Muscle of leg (tissue), 11 donors: ENCODE measurements around the gene ERFL. TPM values are rescaled to one million over a fixed set of nuclear protein-coding genes. Genes with fewer than 3 reads are reported as not detected.

ENCODE experiments used
- DNase-seq: peaks from one replicate; pipeline ENCODE4 v3.0.0; 2013
- H3K27ac ChIP-seq: one replicate; pipeline ENCODE4 v1.5.1; 2013; ENCODE audit warnings: mild to moderate bottlenecking, low read length, control low read depth
- H3K27me3 ChIP-seq: one replicate; pipeline ENCODE4 v1.6.1; 2013; ENCODE audit warnings: low read length; ENCODE audit not compliant: control insufficient read depth, insufficient read depth
- H3K36me3 ChIP-seq: one replicate; pipeline ENCODE4 v1.6.1; 2013; ENCODE audit warnings: low read length; ENCODE audit not compliant: control insufficient read depth, insufficient read depth
- H3K4me1 ChIP-seq: one replicate; pipeline ENCODE4 v1.6.1; 2013; ENCODE audit warnings: low read length; ENCODE audit not compliant: control insufficient read depth, insufficient read depth
- H3K4me3 ChIP-seq: one replicate; pipeline ENCODE4 v1.5.1; 2013; ENCODE audit warnings: low read length, control low read depth
- H3K9me3 ChIP-seq: replicated peaks from 2 replicates; pipeline ENCODE4 v1.6.1; 2013; ENCODE audit warnings: low read depth, low read length; ENCODE audit not compliant: control insufficient read depth
- WGBS: methylation state at CpG from one replicate; pipeline ENCODE4 v1.1.5; 2013; ENCODE audit warnings: missing lambda C conversion rate; ENCODE audit not compliant: insufficient coverage; 5-methylcytosine and 5-hydroxymethylcytosine counted together
- polyA plus RNA-seq, 8 donors: library from polyadenylated mRNA; unstranded; fragments of 120-200 nt; gene quantifications; one replicate each; pipeline versions ENCODE4 v1.2.1 to v1.2.3, GENCODE V29; 2013; ENCODE audit warnings: inconsistent platforms in 1 of 8, low replicate concordance in 1 of 8; ENCODE audit not compliant: insufficient read length in 8 of 8, insufficient read depth in 1 of 8
- total RNA-seq: library from RNA; stranded (reverse); fragments of 120-200 nt; gene quantifications from one replicate; pipeline ENCODE4 v1.2.4, GENCODE V29; 2013

The ERFL gene
- total and polyA plus RNA-seq, 9 donors: 0.04 to 0.31 (median 0.12) TPM

- peaks cover 76% of the 10 kb centered on the region for H3K36me3 ChIP-seq
- no peak overlapping the region for H3K27ac ChIP-seq
- no peaks in the 10 kb centered on the region for H3K27me3 ChIP-seq
- H3K9me3 ChIP-seq: no peaks in the 10 kb centered on the region
- peaks cover 22% of the 10 kb centered on the region for H3K4me1 ChIP-seq
- no peak for DNase-seq
- WGBS: 92% methylated on average over 4 of the region's 5 CpGs
- H3K4me3 ChIP-seq: no peak overlapping the region
Observed at GRCh38 chr19:41864374-41864773, 63.9 kb downstream of the ERFL start.

GRCh38 chr19:41863209-41863931 is 64.9 kb downstream of the ERFL start:
- no peak for DNase-seq
- peaks cover 25% of the 10 kb centered on the region for H3K4me1 ChIP-seq

DNA sequence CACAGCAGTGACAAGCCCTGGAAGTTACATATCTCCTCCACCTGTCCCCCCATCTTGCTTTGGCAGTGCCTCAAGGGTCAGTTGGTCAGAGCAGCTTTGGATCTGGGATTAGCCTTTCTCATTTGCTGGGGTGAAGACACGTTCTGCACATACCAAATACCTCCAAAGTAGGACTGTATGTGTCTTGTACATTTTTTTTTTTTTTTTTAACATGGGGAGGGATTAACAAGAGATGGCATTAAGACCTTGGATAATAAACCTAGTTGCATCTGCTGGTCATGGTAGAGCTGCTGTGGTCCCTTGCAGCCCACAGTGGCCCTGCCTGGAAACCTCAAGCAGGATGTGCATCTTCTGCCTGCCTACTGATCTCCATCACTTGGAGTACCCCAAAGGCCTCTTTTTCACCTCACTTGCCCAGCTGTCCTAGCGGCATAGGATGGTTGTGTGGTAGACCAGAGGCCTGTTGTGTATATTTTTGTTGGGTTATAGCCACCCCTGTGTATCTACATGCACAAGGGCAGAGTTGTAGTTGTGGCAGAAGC is 65.7 kb downstream of the ERFL start:
- WGBS: no CpG with 5 or more reads among the region's 2 CpGs
- Histone ChIP-seq H3K36me3 (peaks cover 59% of the 10 kb centered on the region), H3K4me1 (peaks cover 25% of the 10 kb centered on the region), H3K4me3 (no peak overlapping the region), H3K27me3 (no peaks in the 10 kb centered on the region), H3K9me3 (no peaks in the 10 kb centered on the region), H3K27ac (no peak overlapping the region)
- no peak for DNase-seq

More at GRCh38 chr19:41863209-41863931, 64.9 kb downstream of the ERFL start:
- Histone ChIP-seq H3K27ac (no peak overlapping the region), H3K36me3 (peaks cover 66% of the 10 kb centered on the region), H3K4me3 (no peak overlapping the region), H3K27me3 (no peaks in the 10 kb centered on the region), H3K9me3 (no peaks in the 10 kb centered on the region)
- 86% methylated on average over 5 of the region's 11 CpGs for WGBS

GRCh38 chr19:41861846-41862245 is 66.4 kb downstream of the ERFL start:
- Histone ChIP-seq H3K27ac (no peak overlapping the region), H3K36me3 (peaks cover 54% of the 10 kb centered on the region), H3K4me3 (no peak overlapping the region), H3K9me3 (no peaks in the 10 kb centered on the region), H3K27me3 (no peaks in the 10 kb centered on the region), H3K4me1 (peaks cover 25% of the 10 kb centered on the region)
- DNase-seq: no peak
- 78% methylated on average over 2 of the region's 9 CpGs for WGBS

DNA sequence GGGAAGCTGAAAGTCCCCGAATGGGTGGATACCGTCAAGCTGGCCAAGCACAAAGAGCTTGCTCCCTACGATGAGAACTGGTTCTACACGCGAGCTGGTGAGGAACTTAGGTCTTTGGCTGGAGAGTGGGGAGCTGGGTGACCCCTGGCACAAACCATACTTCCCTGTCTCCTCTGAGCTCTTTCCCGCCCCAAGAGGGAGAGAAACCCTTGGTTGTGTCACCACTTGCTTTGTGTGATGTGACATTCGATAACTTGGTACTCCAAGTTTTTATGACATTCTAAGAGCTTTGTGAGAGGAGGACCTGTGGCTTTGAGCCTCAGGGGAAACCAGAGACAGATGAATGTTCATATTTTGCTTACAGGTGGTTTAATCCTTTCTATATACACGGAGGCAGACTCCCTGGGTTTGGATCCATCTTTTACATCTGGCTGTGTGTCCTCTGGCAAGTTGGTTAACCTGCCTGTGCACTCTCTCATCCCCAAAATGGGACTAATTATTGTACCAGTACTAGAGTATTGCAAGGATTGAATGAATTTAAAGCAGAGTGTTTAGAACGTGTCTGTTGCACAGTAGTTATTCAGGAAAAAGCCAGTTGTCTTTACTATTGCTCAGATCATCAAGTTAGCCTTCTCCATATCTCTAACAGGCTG is 67.0 kb downstream of the ERFL start:
- H3K27ac ChIP-seq: peak overlapping the region; percentile 79
- peak overlapping the region; percentile 92 for H3K4me3 ChIP-seq
- peaks cover 49% of the 10 kb centered on the region for H3K36me3 ChIP-seq
- peaks cover 25% of the 10 kb centered on the region for H3K4me1 ChIP-seq
- no peaks in the 10 kb centered on the region for H3K9me3 ChIP-seq
- 57% methylated on average over 3 of the region's 9 CpGs for WGBS
- no peak for DNase-seq
- H3K27me3 ChIP-seq: no peaks in the 10 kb centered on the region

DNA sequence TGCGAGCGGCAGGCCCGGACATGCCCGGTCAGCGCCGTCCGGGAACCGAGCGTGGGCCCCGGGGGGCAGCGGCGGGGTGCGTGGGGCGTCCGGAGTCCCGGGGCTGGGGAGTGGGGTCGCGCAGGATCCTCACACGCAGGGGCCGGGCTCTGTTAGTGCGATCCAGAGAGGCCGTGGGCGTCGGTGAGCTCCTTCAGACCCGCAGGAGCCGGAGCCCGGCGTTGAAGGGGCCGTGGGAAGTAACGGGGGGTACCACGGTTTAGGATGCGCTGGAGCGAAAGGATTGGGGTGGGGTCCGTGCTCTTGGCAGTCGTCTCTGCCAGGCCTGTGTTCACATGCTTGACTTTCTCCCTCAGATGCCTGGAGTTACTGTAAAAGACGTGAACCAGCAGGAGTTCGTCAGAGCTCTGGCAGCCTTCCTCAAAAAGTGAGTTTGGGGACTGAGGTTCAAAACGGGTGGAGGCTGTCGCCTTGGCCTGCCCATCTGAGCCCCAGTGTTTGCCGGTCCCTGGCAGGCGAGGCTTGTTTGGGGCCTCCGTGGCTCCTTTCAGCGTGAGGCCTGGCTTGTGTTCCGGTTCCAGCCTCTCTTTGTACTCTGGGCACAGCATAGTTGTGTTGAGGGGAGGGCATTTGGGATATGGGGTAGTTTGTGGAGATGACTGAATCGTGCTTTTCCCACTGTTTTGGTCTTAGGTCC is 67.7 kb downstream of the ERFL start:
- Histone ChIP-seq H3K27me3 (no peaks in the 10 kb centered on the region), H3K36me3 (peaks cover 46% of the 10 kb centered on the region), H3K4me1 (peaks cover 25% of the 10 kb centered on the region), H3K9me3 (no peaks in the 10 kb centered on the region), H3K4me3 (peak overlapping the region; percentile 92), H3K27ac (peak overlapping the region; percentile 79)
- DNase-seq: peak; percentile 67
- under 1% methylated on average over 44 of the region's 45 CpGs for WGBS

DNA sequence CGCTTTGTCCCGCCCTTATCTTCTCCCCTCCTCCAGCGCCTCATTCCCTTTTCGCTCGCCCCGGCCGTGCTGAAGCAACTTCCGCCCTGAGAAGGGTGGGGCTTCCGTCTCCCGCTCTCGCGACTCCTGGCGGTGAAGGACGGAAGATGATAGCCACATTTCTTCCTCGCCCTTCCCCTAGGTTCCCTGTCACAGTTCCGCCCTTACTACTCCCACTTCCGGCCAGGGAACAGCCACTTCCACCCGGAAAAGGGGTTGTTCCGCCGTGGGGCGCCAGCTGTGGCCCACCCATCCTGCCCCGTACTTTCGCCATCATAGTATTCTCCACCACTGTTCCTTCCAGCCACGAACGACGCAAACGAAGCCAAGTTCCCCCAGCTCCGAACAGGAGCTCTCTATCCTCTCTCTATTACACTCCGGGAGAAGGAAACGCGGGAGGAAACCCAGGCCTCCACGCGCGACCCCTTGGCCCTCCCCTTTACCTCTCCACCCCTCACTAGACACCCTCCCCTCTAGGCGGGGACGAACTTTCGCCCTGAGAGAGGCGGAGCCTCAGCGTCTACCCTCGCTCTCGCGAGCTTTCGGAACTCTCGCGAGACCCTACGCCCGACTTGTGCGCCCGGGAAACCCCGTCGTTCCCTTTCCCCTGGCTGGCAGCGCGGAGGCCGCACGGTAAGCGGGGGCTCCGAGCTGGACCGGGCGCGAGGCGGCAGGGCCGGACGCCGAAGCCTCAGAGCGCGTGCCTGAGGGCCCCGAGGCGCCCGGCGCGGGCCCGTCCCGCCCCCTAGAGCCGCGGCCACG is 68.4 kb downstream of the ERFL start, which contains the start of gene RPS19:
Gene RPS19 (plus strand): TSS at position 638 of the 801 bp plus-strand sequence. CDS start 520 bp downstream, outside the sequence.
- Histone ChIP-seq H3K27ac (peak within 1 kb of the TSS; percentile 100), H3K9me3 (no peaks in the 10 kb centered on the region), H3K4me1 (peaks cover 25% of the 10 kb centered on the region), H3K36me3 (peaks cover 39% of the 10 kb centered on the region), H3K4me3 (peak within 1 kb of the TSS; percentile 92), H3K27me3 (no peaks in the 10 kb centered on the region)
- WGBS: under 1% methylated on average over 71 of the region's 76 CpGs
- DNase-seq: peak; percentile 100

DNA sequence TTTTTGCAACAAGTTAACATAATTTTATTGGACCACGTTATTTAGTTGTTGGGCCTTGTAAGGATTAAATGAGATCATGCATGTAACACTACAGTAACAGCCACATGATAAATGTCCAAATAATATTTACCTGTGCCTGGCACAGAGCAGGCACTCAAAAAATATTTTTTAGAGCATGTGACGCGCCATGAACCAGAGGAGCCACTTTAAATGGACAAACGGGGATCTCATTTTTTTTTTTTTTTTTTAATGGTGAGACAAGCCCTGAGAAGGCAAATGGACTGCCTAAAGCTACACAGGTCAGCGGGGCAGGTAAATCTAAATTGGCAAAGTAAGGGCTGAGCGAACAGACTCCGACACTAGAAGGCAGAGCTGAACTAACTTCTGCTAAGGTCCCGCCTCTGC is 69.0 kb downstream of the ERFL start:
- Histone ChIP-seq H3K4me1 (peaks cover 25% of the 10 kb centered on the region), H3K9me3 (no peaks in the 10 kb centered on the region), H3K4me3 (peak overlapping the region; percentile 23), H3K27ac (peak overlapping the region; percentile 73), H3K36me3 (peaks cover 33% of the 10 kb centered on the region), H3K27me3 (peaks cover 4% of the 10 kb centered on the region)
- 5% methylated on average over 5 of the region's 8 CpGs for WGBS
- no peak for DNase-seq
